Stimulated activated CD4-positive, alpha-beta T cell treated with anti-CD3 and anti-CD28 coated beads, Interleukin-15, amount 100 ng/mL, for 48 hours (primary cell): ENCODE data around the gene NCOR1.
"Not testable (repeated sequence)": the region's sequence is repeated elsewhere in the genome, so short reads cannot be mapped to it uniquely, and the experiment has no call there.

Experiments
- DNase-seq, 2 donors: peaks; one replicate each; pipeline ENCODE4 v3.0.0-alpha.2; 2020; ENCODE audit warnings: low read depth in 2 of 2

The NCOR1 gene

GRCh38 chr17:16215273-16215964, at the start of gene NCOR1:
Gene NCOR1 (minus strand): TSS chr17:16215534. CDS start chr17:16194569, 20,965 bp downstream.
- peak; percentile 83 to 88 for DNase-seq

- no peak for DNase-seq
These were observed 46.9 kb upstream of the NCOR1 start for GRCh38 chr17:16262201-16262600.

GRCh38 chr17:16261049-16261448, 45.7 kb upstream of the NCOR1 start:
- no peak for DNase-seq

- DNase-seq = no peak
These were observed 44.6 kb upstream of the NCOR1 start for GRCh38 chr17:16259926-16260325.

GRCh38 chr17:16258901-16259300, 43.6 kb upstream of the NCOR1 start:
- no peak for DNase-seq

DNA sequence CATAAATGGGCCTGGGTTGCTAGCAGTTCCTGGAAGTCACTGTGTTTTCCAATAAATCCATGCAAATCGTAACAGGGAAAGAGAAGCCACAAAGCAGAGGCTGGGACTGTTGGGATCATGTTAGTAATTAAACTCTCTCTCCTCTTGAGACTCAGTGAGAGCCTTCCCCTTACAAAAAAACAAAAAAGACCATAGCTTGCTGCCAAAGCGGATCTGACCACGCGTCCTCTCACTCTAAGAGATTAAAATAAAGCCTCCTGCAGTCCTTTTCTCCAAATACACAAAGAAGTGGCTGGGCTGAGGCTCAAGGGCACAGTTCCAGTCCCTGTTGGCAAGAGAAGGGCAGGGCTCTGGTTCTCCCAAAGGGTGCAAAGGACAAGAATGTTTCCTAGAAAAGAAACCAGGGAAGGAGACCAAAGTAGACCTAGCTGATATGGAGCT, 40.2 kb upstream of the NCOR1 start:
- no peak for DNase-seq

- DNase-seq = no peak
These were observed 39.6 kb upstream of the NCOR1 start for GRCh38 chr17:16254773-16255400.

- DNase-seq = no peak
These were observed 36.2 kb upstream of the NCOR1 start for GRCh38 chr17:16251556-16251955.

GRCh38 chr17:16251043-16251442, 35.7 kb upstream of the NCOR1 start:
- DNase-seq = no peak

DNA sequence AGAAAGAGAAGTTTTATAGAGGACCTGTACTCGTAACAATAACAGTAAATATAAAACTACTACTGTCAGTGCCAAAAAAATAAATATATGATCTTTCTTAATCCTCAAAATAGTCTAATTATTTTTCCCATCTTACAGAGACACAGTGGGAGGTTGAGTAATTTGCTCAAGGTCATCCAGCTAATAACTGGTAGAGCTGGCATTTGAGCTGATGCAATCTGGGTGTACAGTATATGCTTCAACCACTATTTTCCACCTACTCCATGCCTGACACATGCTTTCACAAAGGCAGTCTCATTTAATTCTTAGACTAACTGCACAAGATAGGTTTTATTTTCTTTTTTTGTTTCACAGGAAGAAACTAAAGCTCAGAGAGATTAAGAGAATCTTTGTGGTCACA, 35.3 kb upstream of the NCOR1 start:
- no peak for DNase-seq

GRCh38 chr17:16247586-16247984, 32.3 kb upstream of the NCOR1 start:
- no peak for DNase-seq

DNA sequence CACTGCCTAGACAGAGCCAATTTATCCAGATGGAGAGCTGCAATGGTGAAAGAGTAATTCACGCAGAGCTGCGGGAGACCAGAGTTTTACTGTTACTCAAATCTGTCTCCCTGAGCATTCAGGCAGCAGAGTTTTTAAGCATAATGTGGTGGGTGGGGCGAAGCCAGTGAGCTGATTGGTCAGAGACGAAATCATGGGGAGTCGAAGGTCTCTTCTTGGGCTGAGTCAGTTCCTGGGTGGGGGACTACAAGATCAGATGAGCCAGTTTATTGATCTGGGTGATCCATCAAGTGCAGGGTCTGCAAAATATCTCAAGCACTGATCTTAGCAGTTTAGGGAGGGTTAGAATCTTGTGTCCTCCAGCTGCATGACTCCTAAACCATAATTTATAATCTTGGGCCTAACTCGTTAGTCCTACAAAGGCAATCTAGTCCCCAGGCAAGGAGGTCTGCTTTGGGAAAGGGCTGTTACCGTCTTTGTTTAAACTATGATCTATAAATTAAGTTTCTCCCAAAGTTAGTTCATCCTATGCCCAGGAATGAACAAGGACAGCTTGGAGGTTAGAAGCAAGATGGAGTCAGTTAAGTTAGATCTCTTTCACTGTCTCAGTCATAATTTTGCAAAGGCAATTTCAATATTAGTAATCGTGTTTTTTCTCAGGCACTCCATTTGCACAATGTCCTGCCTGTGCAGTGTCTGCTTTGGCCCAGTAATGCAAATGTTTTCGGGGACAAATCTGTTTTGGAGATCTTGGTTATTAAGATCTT, 28.6 kb upstream of the NCOR1 start:
- DNase-seq = peak in 1 of 2 donors; percentile 9

DNA sequence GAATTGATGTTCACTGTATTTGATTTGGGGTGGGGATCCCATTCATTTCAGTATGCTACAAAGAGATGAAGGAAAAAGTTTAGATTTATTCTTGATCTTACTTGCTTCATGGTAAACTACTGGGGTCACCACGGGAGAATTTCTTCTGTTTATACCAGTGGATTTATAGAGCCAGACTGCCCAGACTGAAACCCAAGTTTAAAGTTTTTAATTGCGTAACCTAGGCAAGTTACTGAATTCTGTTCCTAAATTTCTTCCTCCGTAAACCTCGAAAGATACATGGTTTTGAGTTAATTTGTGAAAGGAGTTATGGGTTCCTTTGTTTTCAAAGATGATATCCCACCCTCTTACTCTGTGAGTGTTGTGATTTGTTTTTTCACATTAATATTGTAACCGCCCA, 28.1 kb upstream of the NCOR1 start:
- DNase-seq = no peak

DNA sequence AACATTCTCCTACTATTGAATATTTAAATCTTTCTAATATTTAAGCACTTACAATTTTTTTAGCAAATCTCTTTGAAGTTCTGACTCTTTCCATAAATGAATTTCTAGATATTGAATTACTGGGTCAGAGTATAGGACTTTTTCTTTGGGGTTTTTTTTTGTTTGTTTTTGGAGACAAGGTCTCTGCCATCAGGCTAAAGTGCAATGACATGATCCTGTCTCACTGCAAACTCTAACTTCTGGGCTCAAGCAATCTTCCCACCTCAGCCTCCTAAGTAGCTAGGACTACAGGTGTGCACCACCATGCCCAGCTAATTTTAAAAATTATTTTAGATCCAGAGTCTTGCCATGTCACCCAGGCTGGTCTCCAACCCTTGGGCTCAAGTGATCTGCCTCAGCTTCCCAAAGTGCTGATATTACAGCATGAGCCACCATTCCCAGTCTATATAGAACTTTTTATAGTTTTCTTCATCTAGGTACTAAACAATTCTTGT, 26.6 kb upstream of the NCOR1 start:
- DNase-seq = no peak

DNA sequence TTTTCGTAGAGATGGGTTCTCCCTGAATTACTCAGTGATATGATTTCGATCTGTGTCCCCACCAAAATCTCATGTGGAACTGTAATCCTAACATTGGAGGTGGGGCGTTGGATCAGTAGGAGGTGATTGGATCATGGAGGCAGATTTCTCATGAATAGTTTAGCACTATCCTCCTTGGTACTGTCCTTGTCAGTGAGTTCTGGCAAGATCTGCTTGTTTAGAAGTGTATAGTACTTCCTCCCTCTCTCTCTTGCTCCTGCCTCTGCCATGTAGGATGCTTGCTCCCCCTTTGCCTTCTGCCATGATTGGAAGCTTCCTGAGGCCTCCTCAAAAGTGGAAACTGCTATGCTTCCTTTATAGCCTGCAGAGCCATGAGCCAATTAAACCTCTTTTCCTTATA, 24.6 kb upstream of the NCOR1 start:
- no peak for DNase-seq

GRCh38 chr17:16232391-16232790, 17.1 kb upstream of the NCOR1 start:
- no peak for DNase-seq

- not testable (repeated sequence) for DNase-seq
These were observed 14.7 kb upstream of the NCOR1 start for GRCh38 chr17:16229912-16230561.

DNA sequence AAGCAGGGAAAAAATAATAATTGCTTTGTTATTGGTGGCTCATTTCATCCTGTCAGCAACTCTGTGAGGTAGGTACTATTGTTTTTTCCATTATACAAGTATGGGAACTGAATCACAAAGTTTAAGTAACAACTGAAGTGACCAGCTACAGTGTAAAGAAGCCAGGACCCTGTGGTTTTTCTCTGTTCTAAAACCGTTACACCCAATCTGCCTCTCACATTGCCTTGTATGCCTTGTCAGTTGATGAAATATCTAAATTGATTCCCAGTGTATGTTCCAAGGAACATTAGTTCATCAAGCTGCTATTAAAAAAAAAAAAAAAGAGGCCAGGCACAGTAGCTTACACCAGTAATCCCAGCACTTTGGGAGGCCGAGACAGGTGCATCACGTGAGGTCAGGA, 7.1 kb upstream of the NCOR1 start:
- no peak for DNase-seq

- peak; percentile 82 for DNase-seq
These were observed 1.8 kb upstream of the NCOR1 start, which contains the start of gene PIGL for GRCh38 chr17:16217002-16217635. Gene PIGL (plus strand): TSS chr17:16217210. CDS start chr17:16217227, 17 bp downstream.

- DNase-seq = not testable (repeated sequence)
These were observed 1.1 kb upstream of the NCOR1 start for GRCh38 chr17:16216341-16217001.

- peak; percentile 6 to 28 for DNase-seq
These were observed 607 bp upstream of the NCOR1 start for GRCh38 chr17:16215965-16216316.
